ENCODE results near the gene MRPL58. TPM values are rescaled to one million over a fixed set of nuclear protein-coding genes. Genes with fewer than 3 reads are reported as not detected.
A peak's percentile ranks its signal among the peaks of the same experiment; 100 is the strongest.
"Not testable (repeated sequence)": the region's sequence is repeated elsewhere in the genome, so short reads cannot be mapped to it uniquely, and the experiment has no call there.

MRPL58 gene
- total RNA-seq, 2 experiments from 2014 or later = 64.6 to 66.5 TPM

DNA sequence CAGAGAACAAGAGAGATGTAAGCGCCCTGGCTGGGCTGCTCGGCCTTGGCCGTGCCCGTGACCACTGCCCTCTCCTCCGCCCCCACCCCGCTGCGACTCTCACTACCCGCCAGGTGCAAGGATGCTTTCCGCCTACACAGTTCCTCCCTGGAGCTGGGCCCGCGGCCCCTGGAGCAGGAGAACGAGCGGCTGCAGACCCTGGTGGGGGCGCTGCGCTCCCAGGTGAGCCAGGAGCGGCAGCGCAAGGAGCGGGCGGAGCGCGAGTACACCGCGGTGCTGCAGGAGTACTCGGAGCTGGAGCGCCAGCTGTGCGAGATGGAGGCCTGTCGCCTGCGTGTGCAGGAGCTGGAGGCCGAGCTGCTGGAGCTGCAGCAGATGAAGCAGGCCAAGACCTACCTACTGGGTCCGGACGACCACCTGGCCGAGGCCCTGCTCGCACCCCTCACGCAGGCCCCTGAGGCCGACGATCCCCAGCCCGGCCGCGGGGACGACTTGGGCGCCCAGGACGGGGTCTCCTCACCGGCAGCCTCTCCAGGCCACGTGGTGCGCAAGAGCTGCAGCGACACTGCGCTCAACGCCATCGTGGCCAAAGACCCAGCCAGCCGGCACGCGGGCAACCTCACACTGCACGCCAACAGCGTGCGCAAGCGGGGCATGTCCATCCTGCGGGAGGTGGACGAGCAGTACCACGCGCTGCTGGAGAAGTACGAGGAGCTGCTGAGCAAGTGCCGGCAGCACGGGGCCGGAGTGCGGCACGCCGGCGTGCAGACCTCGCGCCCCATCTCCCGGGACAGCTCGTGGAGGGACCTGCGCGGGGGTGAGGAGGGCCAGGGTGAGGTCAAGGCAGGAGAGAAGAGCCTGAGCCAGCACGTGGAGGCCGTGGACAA, 9.2 kb upstream of the MRPL58 start:
- H3K27ac Mint-ChIP-seq = no peak overlapping the region
- ATAC-seq = no peak
- no peak for DNase-seq
- no peaks in the 10 kb centered on the region for H3K9me3 Mint-ChIP-seq (ENCODE audit: low read depth)
- ChIA-PET CTCF (no interaction called here), POLR2A (interaction anchor here (0.5 kb wide), 1 partner anchor 33 kb away, joined by 3 read pairs; no protein-coding TSS in a partner anchor)
- no peak overlapping the region for H3K4me3 Mint-ChIP-seq
- no peaks in the 10 kb centered on the region for H3K36me3 Mint-ChIP-seq (ENCODE audit: low read depth)
- peaks cover 5% of the 10 kb centered on the region for H3K4me1 Mint-ChIP-seq
- intact Hi-C loops (cut with DNase I, micrococcal nuclease) = no loop called here
- H3K27me3 Mint-ChIP-seq = no peaks in the 10 kb centered on the region

DNA sequence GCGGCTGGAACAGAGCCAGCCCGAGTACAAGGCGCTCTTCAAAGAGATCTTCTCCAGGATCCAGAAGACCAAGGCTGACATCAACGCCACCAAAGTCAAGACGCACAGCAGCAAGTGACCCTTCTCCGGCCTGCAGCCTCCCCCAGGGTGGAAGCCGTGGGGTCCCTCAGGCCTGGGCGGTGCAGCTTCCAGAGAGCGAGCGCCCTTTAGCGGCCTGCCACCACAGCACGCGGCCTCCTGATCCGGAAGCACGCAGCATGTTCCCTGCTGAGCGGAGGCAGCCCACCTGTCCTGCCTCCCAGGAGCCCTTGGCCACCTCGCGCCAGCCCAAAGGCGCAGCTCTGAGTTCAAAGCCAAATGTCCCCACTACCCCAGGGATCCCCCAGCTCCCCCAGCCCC, 8.5 kb upstream of the MRPL58 start:
- intact Hi-C loops (cut with DNase I, micrococcal nuclease) = no loop called here
- no peak for ATAC-seq

DNA sequence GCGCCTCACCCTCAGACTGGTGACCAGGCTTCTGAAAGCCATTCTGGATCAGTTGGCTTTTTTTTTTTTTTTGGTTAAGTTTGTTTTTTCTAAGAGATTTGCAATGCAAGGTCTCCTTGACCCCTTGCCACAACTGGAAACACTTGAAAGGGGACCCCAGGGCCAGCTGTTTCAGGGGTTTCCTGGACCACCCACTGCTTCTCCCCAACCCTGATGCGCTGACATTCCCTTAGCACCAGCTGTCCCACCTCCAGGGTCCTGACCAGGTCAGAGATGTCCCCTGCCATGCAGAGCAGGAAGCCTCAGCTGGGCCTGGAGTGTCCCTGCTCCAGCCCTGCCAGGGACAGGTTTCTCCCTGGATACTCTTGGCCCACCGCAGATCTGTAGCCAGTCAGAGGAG, 8.1 kb upstream of the MRPL58 start:
- no peaks in the 10 kb centered on the region for H3K36me3 Mint-ChIP-seq (ENCODE audit: low read depth)
- DNase-seq (no peak), ATAC-seq (no peak)
- CTCF ChIA-PET = no interaction called here
- H3K27ac Mint-ChIP-seq = no peak overlapping the region
- H3K27me3 Mint-ChIP-seq = no peaks in the 10 kb centered on the region
- H3K4me3 Mint-ChIP-seq = no peak overlapping the region
- H3K4me1 Mint-ChIP-seq = peaks cover 3% of the 10 kb centered on the region
- POLR2A ChIA-PET = no interaction called here
- intact Hi-C loops (cut with DNase I, micrococcal nuclease) = no loop called here
- H3K9me3 Mint-ChIP-seq (ENCODE audit: low read depth) = no peaks in the 10 kb centered on the region

More for the DNA sequence above, 8.5 kb upstream of the MRPL58 start:
- Mint-ChIP-seq H3K4me3 (no peak overlapping the region), H3K27me3 (no peaks in the 10 kb centered on the region), H3K9me3 (ENCODE audit: low read depth) (no peaks in the 10 kb centered on the region), H3K27ac (no peak overlapping the region), H3K36me3 (ENCODE audit: low read depth) (no peaks in the 10 kb centered on the region), H3K4me1 (peaks cover 3% of the 10 kb centered on the region)
- DNase-seq = no peak
- CTCF ChIA-PET = no interaction called here
- POLR2A ChIA-PET = no interaction called here

DNA sequence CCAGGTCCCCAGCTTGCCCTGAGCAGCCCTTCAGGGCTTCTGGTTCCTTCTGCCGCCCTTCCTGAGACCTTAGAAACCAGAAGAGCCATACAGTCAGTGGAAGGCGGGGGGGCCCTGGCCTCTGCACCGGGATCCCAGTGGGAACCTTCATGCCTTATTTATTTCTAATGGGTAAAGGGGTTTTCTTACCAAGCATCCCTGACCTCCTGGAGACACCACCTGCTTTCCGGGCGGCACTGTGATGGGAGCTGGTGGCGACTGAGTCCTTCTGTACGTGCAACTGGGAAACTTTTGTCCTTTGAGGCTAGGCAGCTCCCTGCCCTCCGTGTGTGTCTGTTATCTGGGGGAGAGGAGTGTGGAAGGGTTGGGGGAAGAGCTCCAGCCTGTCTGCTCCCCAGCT, 7.2 kb upstream of the MRPL58 start:
- Mint-ChIP-seq H3K27ac (no peak overlapping the region), H3K36me3 (ENCODE audit: low read depth) (no peaks in the 10 kb centered on the region), H3K4me1 (peaks cover 3% of the 10 kb centered on the region), H3K27me3 (no peaks in the 10 kb centered on the region), H3K4me3 (no peak overlapping the region), H3K9me3 (ENCODE audit: low read depth) (no peaks in the 10 kb centered on the region)
- ChIA-PET CTCF (interaction anchor here (2.1 kb wide), 1 partner anchor 44 kb away, joined by 15 read pairs; no protein-coding TSS in a partner anchor), POLR2A (no interaction called here)
- intact Hi-C loops (cut with DNase I, micrococcal nuclease) = no loop called here
- no peak for ATAC-seq
- no peak for DNase-seq

DNA sequence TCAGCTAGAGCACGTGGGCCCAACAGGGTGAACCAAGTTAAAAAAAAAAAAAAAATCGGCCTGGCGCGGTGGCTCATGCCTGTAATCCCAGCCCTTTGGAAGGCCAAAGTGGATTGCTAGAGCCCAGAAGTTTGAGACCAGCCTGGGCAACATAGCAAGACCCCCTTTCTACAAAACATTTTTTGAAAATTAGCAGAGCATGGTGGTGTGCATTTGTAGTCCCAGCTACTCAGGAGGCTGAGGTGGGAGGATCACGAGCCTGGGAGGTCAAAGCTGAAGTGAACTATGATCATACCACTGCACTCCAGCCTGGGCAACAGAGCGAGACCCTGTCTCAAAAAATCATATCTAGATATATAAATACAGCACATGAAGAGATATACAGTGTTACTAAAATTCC, 6.4 kb upstream of the MRPL58 start:
- POLR2A ChIA-PET; H3K4me1 Mint-ChIP-seq; H3K36me3 Mint-ChIP-seq (ENCODE audit: low read depth); H3K27me3 Mint-ChIP-seq; H3K9me3 Mint-ChIP-seq (ENCODE audit: low read depth); DNase-seq; H3K27ac Mint-ChIP-seq; H3K4me3 Mint-ChIP-seq; ATAC-seq: not testable (repeated sequence)
- CTCF ChIA-PET = interaction anchor here (0.9 to 2.1 kb wide), 2 partner anchors 30 to 45 kb away, joined by 3 to 15 read pairs; no protein-coding TSS in a partner anchor
- intact Hi-C loops (cut with DNase I, micrococcal nuclease) = loop anchor here in 1 of 2 experiments (1.0 kb wide), 1 partner anchor 45 kb away; no protein-coding TSS in a partner anchor

DNA sequence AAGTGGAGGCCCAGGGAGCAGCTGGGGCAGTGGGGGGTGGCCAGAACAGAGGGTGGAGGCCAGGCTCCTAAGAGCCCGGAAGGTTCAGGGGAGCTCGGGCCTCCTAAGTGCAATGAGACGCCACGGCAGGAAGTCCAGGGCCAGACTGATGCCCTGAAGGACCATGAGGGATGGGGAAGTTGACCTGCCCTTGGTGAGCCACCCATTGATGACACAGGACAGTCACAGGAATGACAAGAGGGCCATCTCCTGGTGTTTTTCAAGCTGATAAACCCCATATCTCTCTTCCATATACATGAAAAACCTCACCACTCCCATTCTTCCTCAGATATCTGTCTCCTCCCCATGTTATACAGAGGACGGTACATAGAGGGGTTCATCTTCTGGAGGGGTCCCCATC, 5.8 kb upstream of the MRPL58 start:
- CTCF ChIA-PET = interaction anchor here (0.9 to 2.1 kb wide), 2 partner anchors 30 to 45 kb away, joined by 3 to 15 read pairs; no protein-coding TSS in a partner anchor
- Mint-ChIP-seq H3K9me3 (ENCODE audit: low read depth) (no peaks in the 10 kb centered on the region), H3K27ac (no peak overlapping the region), H3K27me3 (no peaks in the 10 kb centered on the region), H3K4me3 (no peak overlapping the region), H3K4me1 (peaks cover 12% of the 10 kb centered on the region), H3K36me3 (ENCODE audit: low read depth) (no peaks in the 10 kb centered on the region)
- intact Hi-C loops (cut with DNase I, micrococcal nuclease) = loop anchor here in 1 of 2 experiments (1.0 kb wide), 1 partner anchor 45 kb away; no protein-coding TSS in a partner anchor
- POLR2A ChIA-PET = no interaction called here
- ATAC-seq (no peak), DNase-seq (no peak)

DNA sequence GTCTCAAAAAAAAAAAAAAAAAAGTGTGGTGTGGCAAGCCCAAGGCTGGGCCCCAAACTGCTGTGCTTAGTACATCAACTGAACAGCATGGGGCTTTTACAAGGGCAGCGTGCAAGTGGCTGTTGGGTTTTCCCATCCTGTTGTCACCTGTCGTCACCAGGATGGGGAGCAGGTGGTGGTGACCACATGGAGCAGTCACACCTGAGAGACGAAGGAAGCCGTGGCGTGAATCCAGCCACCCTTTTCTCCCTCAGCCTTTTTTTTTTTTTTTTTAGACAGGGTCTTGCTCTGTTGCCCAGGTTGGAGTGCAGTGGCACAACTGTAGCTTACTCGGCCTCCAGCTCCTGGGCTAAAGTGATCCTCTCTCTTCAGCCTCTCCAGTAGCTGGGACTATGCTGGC, 4.1 kb upstream of the MRPL58 start:
- CTCF ChIA-PET = interaction anchor here (1.0 kb wide), 1 partner anchor 193 kb away, joined by 3 read pairs; no protein-coding TSS in a partner anchor
- intact Hi-C loops (cut with DNase I, micrococcal nuclease) = no loop called here
- H3K27me3 Mint-ChIP-seq = no peaks in the 10 kb centered on the region
- POLR2A ChIA-PET = no interaction called here
- H3K27ac Mint-ChIP-seq = no peak overlapping the region
- no peak overlapping the region for H3K4me3 Mint-ChIP-seq
- H3K36me3 Mint-ChIP-seq (ENCODE audit: low read depth) = no peaks in the 10 kb centered on the region
- H3K4me1 Mint-ChIP-seq = peaks cover 19% of the 10 kb centered on the region
- ATAC-seq (no peak), DNase-seq (no peak)
- H3K9me3 Mint-ChIP-seq (ENCODE audit: low read depth) = no peaks in the 10 kb centered on the region

DNA sequence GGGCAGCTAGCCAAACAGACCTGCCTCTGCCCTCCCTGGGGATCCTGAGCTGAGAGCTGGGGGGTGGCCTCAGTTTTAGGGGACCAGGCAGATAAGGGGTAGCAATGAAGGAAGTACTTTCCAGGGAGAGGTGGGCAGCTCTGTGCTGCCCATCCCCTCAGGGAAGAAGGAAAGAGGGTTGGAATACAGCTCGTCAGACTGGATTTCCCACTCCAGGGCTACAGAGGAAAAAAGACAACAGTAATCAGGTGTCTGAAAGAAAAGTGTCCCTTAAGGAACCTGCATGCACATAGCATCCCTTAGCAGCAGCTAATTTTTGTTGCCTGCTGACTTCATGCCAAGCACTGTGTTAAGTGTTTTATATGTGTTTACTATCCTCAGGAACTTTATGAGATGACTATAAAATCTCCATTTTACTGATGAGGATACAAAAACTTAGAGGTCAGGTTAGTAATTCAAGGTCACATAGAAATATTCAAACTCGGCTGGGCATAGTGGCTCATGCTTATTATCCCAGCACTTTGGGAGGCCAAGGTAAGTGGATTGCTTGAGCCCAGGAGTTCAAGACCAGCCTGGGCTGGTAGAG, 3.2 kb upstream of the MRPL58 start:
- DNase-seq = no peak
- intact Hi-C loops (cut with DNase I, micrococcal nuclease) = no loop called here
- Mint-ChIP-seq H3K27me3 (no peaks in the 10 kb centered on the region), H3K4me1 (peaks cover 26% of the 10 kb centered on the region), H3K9me3 (ENCODE audit: low read depth) (no peaks in the 10 kb centered on the region), H3K27ac (no peak overlapping the region), H3K36me3 (ENCODE audit: low read depth) (peaks cover 2% of the 10 kb centered on the region), H3K4me3 (no peak overlapping the region)
- CTCF ChIA-PET = interaction anchor here (0.6 to 1.4 kb wide), 4 partner anchors 47 to 218 kb away, joined by 3 to 5 read pairs (median 3); no protein-coding TSS in a partner anchor
- no peak for ATAC-seq
- POLR2A ChIA-PET = interaction anchor here (0.6 kb wide), 1 partner anchor 25 kb away, joined by 5 read pairs; no protein-coding TSS in a partner anchor

DNA sequence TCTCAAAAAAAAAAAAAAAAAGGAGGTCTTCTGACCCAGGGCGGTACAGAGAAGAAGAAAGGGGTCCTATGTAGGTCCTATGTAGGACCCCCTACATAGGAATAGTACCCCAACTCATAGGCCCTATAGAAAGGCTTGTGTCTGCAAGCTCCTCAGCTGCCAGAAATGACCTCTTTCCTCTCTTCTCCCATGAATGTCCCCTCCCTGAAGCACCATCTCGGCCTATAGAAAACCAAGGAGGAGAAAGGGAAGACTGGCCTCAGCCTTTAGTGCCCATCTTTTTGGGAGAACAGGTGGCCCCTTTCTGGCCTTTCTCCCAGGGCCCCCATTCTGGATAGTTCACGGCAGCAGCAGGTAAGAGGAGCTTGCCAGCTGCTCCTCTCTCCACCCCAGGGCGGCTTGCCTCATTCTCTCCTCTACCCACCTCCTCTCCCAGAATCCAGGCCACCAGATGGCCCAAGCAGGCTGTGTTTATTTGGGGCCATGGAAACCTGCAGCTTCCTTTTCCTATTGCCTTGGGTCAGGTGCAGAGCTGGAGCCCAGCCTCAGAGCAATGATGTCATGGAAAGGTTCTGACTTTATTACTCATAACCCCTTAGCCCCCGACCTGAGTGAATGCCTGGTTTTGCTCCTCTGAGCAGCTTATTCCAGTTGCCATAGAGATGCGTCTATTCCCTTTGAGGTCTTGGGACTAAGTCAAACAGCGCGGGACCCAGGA, 1.6 kb upstream of the MRPL58 start:
- intact Hi-C loops (cut with DNase I, micrococcal nuclease) = no loop called here
- Mint-ChIP-seq H3K9me3 (ENCODE audit: low read depth) (no peaks in the 10 kb centered on the region), H3K4me1 (peaks cover 31% of the 10 kb centered on the region), H3K36me3 (ENCODE audit: low read depth) (peaks cover 5% of the 10 kb centered on the region), H3K27ac (peak overlapping the region; percentile 59), H3K27me3 (no peaks in the 10 kb centered on the region), H3K4me3 (no peak overlapping the region)
- DNase-seq = peak; percentile 42
- ATAC-seq = peak; percentile 14
- CTCF ChIA-PET = interaction anchor here (0.7 to 3.7 kb wide), 12 partner anchors 8 to 230 kb away, joined by 3 to 52 read pairs (median 6); partner anchors contain the start of gene CDR2L
- POLR2A ChIA-PET = interaction anchor here (0.7 to 1.0 kb wide), 2 partner anchors 21 to 93 kb away, joined by 3 to 6 read pairs; no protein-coding TSS in a partner anchor

DNA sequence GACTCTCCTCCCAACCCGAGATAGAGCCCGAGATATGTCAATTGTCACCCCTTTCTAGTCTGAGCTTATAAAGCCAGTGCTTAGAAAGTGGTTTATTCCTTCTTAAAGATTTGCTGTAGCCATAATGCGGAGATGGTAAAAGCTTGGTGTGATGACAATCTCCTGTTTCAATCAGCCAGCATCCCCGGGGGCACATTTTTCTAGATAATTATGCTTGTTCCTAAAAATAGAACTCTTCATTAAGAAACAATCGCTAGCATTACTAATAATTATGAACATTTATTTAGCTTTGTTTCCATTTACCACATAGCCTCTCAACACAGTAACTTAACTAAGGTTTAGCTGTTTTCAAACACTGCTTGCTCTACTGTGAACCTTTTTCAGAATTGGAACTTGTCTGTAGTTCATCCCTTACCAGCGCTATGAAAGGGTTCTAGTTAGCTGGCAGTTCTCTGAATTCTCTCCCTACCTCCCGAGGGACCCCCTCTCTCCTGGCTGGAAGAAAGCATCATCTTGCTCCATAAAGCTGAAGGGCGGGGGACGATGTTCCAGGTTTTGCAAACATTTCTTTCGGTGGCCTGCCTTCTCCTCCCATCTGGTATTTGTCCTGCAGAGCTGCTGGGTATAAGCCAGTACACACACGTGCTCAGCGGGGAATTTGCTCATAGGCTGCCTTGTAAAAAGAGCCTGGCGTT, 922 bp upstream of the MRPL58 start:
- CTCF ChIA-PET = interaction anchor here (0.6 to 3.7 kb wide), 17 partner anchors 8 to 229 kb away, joined by 3 to 52 read pairs (median 3); partner anchors contain the start of gene CDR2L
- Mint-ChIP-seq H3K4me3 (peak overlapping the region; percentile 95), H3K4me1 (peaks cover 31% of the 10 kb centered on the region), H3K9me3 (ENCODE audit: low read depth) (no peaks in the 10 kb centered on the region), H3K27ac (peak overlapping the region; percentile 83), H3K36me3 (ENCODE audit: low read depth) (peaks cover 8% of the 10 kb centered on the region), H3K27me3 (no peaks in the 10 kb centered on the region)
- ATAC-seq = no peak
- DNase-seq = no peak
- intact Hi-C loops (cut with DNase I, micrococcal nuclease) = loop anchor here (1.0 to 2.0 kb wide), 6 partner anchors 22 to 51 kb away; partner anchors contain the start of genes CDR2L (in 1 of the 2) and KCTD2 (in 1 of the 2)
- POLR2A ChIA-PET = interaction anchor here (0.6 to 1.5 kb wide), 5 partner anchors 20 to 139 kb away, joined by 3 to 6 read pairs (median 3); partner anchors contain the start of genes CDR2L and HID1
